Sigmoid colon (tissue), 4 donors: ENCODE data around the gene MAPKAP1.

ENCODE experiments used
- CTCF ChIP-seq, 4 experiments: fragments of 450-650 bp in 3 of 4; fragments of 200-600 bp in 1 of 4; IDR thresholded peaks; one replicate each; pipeline ENCODE4 v1.5.1; 2016 to 2019; ENCODE audit warnings: antibody characterized with exemption in 4 of 4, mild to moderate bottlenecking in 3 of 4, moderate library complexity in 2 of 4
- POLR2AphosphoS5 ChIP-seq, 4 donors: sonication (generic); formaldehyde crosslinking; IDR thresholded peaks; one replicate each; pipeline ENCODE4 v1.6.1; 2017; ENCODE audit warnings: antibody characterized with exemption in 4 of 4

GRCh38 chr9:125690679-125691078 is 16.3 kb downstream of the MAPKAP1 start:
- TF ChIP-seq CTCF (IDR thresholded peaks at IDR 0.05) (no peak), POLR2AphosphoS5 (IDR thresholded peaks at IDR 0.05) (no peak)
